Naive thymus-derived CD8-positive, alpha-beta T cell (primary cell): ENCODE measurements around the gene HDAC9. TPM values are rescaled to one million over a fixed set of nuclear protein-coding genes. Genes with fewer than 3 reads are reported as not detected.

Experiments used
- ATAC-seq, 2 donors: fragments of 150-1000 bp; cut with Tn5 transposase in 1 of 2; sonication (Bioruptor Pico), chemical (Tn5 transposase) in 1 of 2; 1 replicate in 1 of 2; 2 replicates in 1 of 2; pipeline ENCODE4 v1.10.0; 2021; ENCODE audit warnings: mild to moderate bottlenecking in 2 of 2, moderate library complexity in 2 of 2
- POLR2A ChIA-PET: fragments of 350-600 bp; sonication (Branson Sonifier 250); formaldehyde crosslinking; loops from one replicate; lab custom pipeline; 2021; ENCODE audit warnings: antibody characterized with exemption; lab: Charles Lee
- DNase-seq, 10 donors: peaks; one replicate each; pipeline versions ENCODE4 v3.0.0 to v3.0.0-alpha.2; 2020 to 2022
- H3K27ac Mint-ChIP-seq, 10 donors: one replicate each; pipeline ENCODE4 v1.8.0; 2020 to 2022; ENCODE audit warnings: mild to moderate bottlenecking in 10 of 10, mixed read lengths in 10 of 10, moderate library complexity in 4 of 10, inconsistent platforms in 1 of 10
- H3K27me3 Mint-ChIP-seq, 5 donors: one replicate each; pipeline ENCODE4 v1.8.0; 2021 to 2022; ENCODE audit warnings: mixed read lengths in 5 of 5
- H3K36me3 Mint-ChIP-seq, 3 donors: one replicate each; pipeline ENCODE4 v1.8.0; 2020 to 2022; ENCODE audit warnings: mixed read lengths in 3 of 3, mild to moderate bottlenecking in 2 of 3, inconsistent platforms in 1 of 3
- H3K4me1 Mint-ChIP-seq, 4 donors: one replicate each; pipeline ENCODE4 v1.8.0; 2021 to 2022; ENCODE audit warnings: mixed read lengths in 4 of 4
- H3K4me3 Mint-ChIP-seq, 10 donors: one replicate each; pipeline ENCODE4 v1.8.0; 2020 to 2022; ENCODE audit warnings: mild to moderate bottlenecking in 10 of 10, mixed read lengths in 10 of 10, moderate library complexity in 6 of 10, inconsistent platforms in 1 of 10
- H3K9me3 Mint-ChIP-seq, 9 donors: one replicate each; pipeline ENCODE4 v1.8.0; 2020 to 2022; ENCODE audit warnings: mixed read lengths in 9 of 9, mild to moderate bottlenecking in 3 of 9, inconsistent platforms in 1 of 9, moderate library complexity in 1 of 9
- polyA plus RNA-seq, 3 donors: library from polyadenylated mRNA; unstranded; fragments of 300-500 nt; fragmentation: Illumina TruSeq; gene quantifications; one replicate each; pipeline ENCODE4 v1.2.3, GENCODE V29; 2021
- total RNA-seq, 8 experiments: library from RNA in 2 of 8; stranded (reverse) in 2 of 8; gene quantifications; one replicate each; pipeline ENCODE4 v1.2.3 and lab custom pipeline; 2021 to 2026

HDAC9 gene
- total and polyA plus RNA-seq, 5 experiments from 2014 or later, result 0.03 to 3.1 (median 2.0) TPM

DNA sequence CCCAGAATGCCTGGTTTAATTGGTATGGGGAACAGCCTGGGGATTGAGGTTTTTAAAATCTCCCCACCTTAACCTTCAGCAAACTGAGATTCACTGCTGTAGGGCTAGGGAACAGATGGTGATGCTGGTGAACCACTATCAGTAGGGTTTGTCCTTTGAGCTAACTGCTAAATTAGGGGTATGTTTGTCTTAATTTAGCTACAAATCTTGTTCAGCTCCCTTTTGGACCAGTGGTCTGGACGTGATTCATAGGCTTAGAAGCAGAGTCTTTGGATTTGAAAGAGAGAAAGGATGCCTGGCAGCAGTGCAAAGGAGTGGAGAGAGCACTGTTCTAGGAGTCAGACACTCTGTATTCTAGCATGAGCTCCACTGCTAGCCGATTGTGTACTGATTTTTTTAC is 2.8 kb downstream of the HDAC9 start:
- Mint-ChIP-seq H3K27ac (no peak overlapping the region), H3K36me3 (no peaks in the 10 kb centered on the region), H3K4me1 (peaks cover 7 to 54% (median 7%) of the 10 kb centered on the region in 4 donors), H3K9me3 (no peaks in the 10 kb centered on the region), H3K4me3 (no peak overlapping the region), H3K27me3 (no peaks in the 10 kb centered on the region)
- POLR2A ChIA-PET, result no interaction called here
- ATAC-seq (no peak), DNase-seq (no peak)

DNA sequence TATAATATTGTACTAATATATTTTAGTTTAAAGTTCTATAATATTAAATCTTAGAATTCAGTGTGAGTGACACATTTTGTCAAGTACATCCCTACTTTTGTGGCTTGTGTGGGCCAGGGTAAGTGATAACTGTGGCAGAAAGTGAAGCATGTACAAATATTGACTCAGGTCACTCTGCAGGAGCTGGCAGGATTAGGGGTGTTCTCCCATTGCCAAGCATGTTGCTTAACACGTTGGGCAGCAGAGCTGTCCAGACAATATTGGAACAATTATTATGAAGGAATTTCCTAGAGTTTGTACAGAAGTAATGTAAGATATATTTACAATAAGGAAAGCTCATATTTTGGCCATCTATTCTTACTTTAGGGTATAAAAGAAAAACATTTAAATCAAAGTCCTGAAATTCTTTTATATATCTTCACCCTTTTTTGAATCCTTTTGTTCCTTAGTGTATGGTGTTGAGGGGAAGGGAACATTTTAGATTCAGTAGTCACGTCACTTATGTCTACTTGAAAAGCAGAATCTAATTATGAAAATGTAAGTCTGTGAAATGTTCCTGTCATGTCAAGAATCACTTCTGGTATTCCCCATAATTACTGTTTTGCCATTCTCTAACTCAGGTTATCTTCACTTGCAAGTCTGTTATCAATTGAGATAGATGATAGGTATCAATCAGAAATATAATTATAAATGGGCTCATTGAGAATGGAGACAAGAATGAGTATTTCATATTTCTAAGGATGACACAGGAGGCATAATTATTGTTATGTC is 4.0 kb downstream of the HDAC9 start:
- Mint-ChIP-seq H3K4me1 (peaks cover 7 to 59% (median 7%) of the 10 kb centered on the region in 4 donors), H3K9me3 (no peaks in the 10 kb centered on the region), H3K27me3 (no peaks in the 10 kb centered on the region), H3K27ac (no peak overlapping the region), H3K4me3 (no peak overlapping the region), H3K36me3 (no peaks in the 10 kb centered on the region)
- POLR2A ChIA-PET, result no interaction called here
- ATAC-seq (no peak), DNase-seq (no peak)

GRCh38 chr7:18503126-18503866 is 7.7 kb downstream of the HDAC9 start:
- no peak overlapping the region for H3K27ac Mint-ChIP-seq
- peaks cover 0 to 58% (median 0%) of the 10 kb centered on the region in 4 donors for H3K4me1 Mint-ChIP-seq
- no peaks in the 10 kb centered on the region for H3K36me3 Mint-ChIP-seq
- peaks cover 0 to 2% (median 0%) of the 10 kb centered on the region in 9 donors for H3K9me3 Mint-ChIP-seq
- no peak for ATAC-seq
- H3K4me3 Mint-ChIP-seq, result no peak overlapping the region
- no peak for DNase-seq
- POLR2A ChIA-PET, result no interaction called here
- no peaks in the 10 kb centered on the region for H3K27me3 Mint-ChIP-seq

- H3K27ac Mint-ChIP-seq, result no peak overlapping the region
- H3K9me3 Mint-ChIP-seq, result peaks cover 0 to 2% (median 0%) of the 10 kb centered on the region in 9 donors
- H3K4me3 Mint-ChIP-seq, result no peak overlapping the region
- H3K36me3 Mint-ChIP-seq, result no peaks in the 10 kb centered on the region
- peaks cover 0 to 61% (median 0%) of the 10 kb centered on the region in 4 donors for H3K4me1 Mint-ChIP-seq
- DNase-seq, result no peak
- ATAC-seq, result no peak
- no peaks in the 10 kb centered on the region for H3K27me3 Mint-ChIP-seq
- POLR2A ChIA-PET, result no interaction called here
These were observed 9.4 kb downstream of the HDAC9 start for GRCh38 chr7:18504965-18505364.

- Mint-ChIP-seq H3K9me3 (peaks cover 0 to 2% (median 0%) of the 10 kb centered on the region in 9 donors), H3K27me3 (no peaks in the 10 kb centered on the region), H3K4me3 (peak overlapping the region in 1 of 10 donors; percentile 61), H3K36me3 (no peaks in the 10 kb centered on the region), H3K27ac (peak overlapping the region in 2 of 10 donors; percentile 5 to 71), H3K4me1 (peaks cover 0 to 55% (median 0%) of the 10 kb centered on the region in 4 donors)
- DNase-seq (no peak), ATAC-seq (no peak)
- POLR2A ChIA-PET, result no interaction called here
These were observed 10.4 kb downstream of the HDAC9 start for GRCh38 chr7:18505870-18506460.

DNA sequence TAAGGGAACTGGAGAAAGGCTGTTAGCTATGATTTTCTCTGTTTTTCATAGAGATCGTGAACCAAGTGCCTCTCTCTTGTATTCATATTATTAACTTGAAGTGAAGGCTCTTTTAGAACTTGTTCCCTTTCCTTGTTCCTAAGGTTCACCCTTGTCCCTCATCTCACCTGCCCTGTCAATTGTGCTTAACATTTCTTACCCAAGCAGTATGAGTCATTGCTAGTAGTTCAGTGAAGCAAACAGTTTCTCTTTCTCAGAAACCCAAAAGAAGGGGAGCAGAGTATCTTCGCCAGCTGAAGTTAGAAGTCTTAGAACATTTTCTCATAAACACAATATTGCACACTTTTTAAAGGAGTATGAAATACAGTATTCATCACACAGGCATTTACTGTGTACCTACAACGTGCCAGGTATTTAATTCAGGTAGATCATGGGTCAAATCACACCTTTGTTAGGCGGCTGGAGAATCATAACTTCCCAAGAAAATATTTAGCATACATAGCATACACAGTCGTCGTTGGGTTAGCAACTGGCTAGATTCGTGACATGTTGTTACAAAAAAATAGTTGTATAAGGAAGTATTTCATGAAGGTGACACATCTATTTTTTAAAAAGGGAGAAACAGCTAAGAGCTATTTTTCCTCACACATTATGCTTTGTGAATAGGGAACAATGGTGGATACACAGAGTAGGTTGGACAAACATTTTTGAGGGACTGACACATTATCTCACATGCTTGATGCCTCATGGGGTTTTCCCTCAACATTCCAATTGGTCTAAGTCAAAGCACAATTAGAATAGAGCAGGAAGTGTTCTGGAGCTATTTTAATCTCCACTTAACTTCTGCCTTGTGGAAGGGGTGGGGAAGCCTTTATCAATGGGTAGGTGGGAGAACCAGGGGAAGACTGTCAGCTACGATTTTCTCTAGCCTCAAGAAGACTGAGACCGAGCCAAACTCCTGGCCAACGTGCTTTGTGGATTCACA is 13.2 kb downstream of the HDAC9 start:
- POLR2A ChIA-PET, result no interaction called here
- peak in 1 of 2 donors; percentile 39 for ATAC-seq
- no peaks in the 10 kb centered on the region for H3K27me3 Mint-ChIP-seq
- H3K27ac Mint-ChIP-seq, result peak overlapping the region in 2 of 10 donors; percentile 54 to 85
- H3K4me3 Mint-ChIP-seq, result peak overlapping the region in 2 of 10 donors; percentile 4 to 58
- no peak for DNase-seq
- peaks cover 0 to 46% (median 0%) of the 10 kb centered on the region in 4 donors for H3K4me1 Mint-ChIP-seq
- no peaks in the 10 kb centered on the region for H3K36me3 Mint-ChIP-seq
- peaks cover 0 to 2% (median 0%) of the 10 kb centered on the region in 9 donors for H3K9me3 Mint-ChIP-seq

- H3K27ac Mint-ChIP-seq, result peak overlapping the region in 1 of 10 donors; percentile 85
- H3K9me3 Mint-ChIP-seq, result peaks cover 0 to 2% (median 0%) of the 10 kb centered on the region in 9 donors
- POLR2A ChIA-PET, result no interaction called here
These were observed 13.9 kb downstream of the HDAC9 start for GRCh38 chr7:18509481-18509880.

DNA sequence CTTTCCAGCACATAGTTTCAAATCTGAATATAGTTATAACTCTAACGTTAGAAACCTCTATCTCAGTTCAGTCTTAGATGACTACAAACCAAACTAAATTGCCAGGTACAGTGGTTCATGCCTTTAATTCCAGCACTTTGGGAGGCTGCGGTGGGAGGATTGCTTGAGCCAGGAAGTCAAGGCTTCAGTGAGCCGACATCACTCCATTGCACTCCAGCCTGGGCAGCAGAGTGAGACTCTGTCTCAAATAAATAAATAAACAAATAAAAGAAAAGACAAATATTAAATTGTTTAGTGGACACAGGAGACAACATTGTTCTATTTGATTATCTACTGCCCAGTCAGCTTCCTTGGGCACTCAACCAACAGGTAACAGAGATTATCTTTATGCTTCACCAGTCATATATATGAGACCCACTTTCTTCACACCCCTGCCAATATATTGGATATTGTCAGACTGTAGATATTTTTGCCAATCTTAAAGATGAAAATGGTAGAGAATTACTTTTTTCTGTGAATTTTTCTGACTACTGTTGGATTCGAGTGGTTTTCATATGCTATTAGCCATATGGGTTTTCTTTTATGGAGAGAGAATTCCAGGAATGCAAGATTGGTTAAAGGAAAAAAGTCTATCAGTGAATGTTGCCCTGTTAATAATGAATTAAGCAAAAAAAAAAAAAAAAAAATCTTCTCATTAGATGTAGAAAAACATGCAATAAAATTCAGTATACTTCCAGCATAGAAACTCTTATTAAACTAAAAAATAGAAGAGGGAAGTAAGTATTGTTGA is 16.0 kb downstream of the HDAC9 start:
- no peak for DNase-seq
- ATAC-seq, result no peak
- Mint-ChIP-seq H3K36me3 (no peaks in the 10 kb centered on the region), H3K4me3 (no peak overlapping the region), H3K27me3 (no peaks in the 10 kb centered on the region), H3K4me1 (peaks cover 0 to 27% (median 0%) of the 10 kb centered on the region in 4 donors), H3K9me3 (peaks cover 0 to 2% (median 0%) of the 10 kb centered on the region in 9 donors), H3K27ac (no peak overlapping the region)
- POLR2A ChIA-PET, result no interaction called here

More at GRCh38 chr7:18509481-18509880, 13.9 kb downstream of the HDAC9 start:
- Mint-ChIP-seq H3K4me3 (peak overlapping the region in 1 of 10 donors; percentile 12), H3K4me1 (peaks cover 0 to 41% (median 0%) of the 10 kb centered on the region in 4 donors), H3K27me3 (no peaks in the 10 kb centered on the region), H3K36me3 (no peaks in the 10 kb centered on the region)
- ATAC-seq (no peak), DNase-seq (no peak)

GRCh38 chr7:18513343-18513742 is 17.8 kb downstream of the HDAC9 start:
- H3K4me3 Mint-ChIP-seq, result no peak overlapping the region
- POLR2A ChIA-PET, result no interaction called here

DNA sequence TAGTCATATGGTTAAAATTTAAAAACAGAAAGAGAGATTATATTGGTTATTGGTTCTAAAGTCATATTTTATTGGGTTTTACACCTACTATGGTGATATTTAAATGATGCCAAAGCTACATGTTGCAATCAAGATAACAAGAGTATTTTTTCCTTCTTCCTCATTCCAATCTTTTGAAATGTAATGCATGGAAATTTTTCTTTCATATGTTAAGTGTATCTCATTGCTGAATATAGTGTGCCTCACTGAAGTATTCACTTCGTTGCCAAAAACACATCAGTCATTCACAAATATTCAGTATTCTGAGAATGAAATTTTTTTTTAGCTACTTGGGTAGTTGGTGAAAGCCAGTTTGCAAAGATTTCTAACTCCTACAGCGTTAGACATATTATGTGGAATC is 19.5 kb downstream of the HDAC9 start:
- Mint-ChIP-seq H3K4me1 (peaks cover 0 to 7% (median 0%) of the 10 kb centered on the region in 4 donors), H3K9me3 (no peaks in the 10 kb centered on the region), H3K27me3 (no peaks in the 10 kb centered on the region), H3K27ac (no peak overlapping the region), H3K36me3 (no peaks in the 10 kb centered on the region), H3K4me3 (no peak overlapping the region)
- DNase-seq (no peak), ATAC-seq (no peak)
- POLR2A ChIA-PET, result no interaction called here

More at GRCh38 chr7:18513343-18513742, 17.8 kb downstream of the HDAC9 start:
- H3K9me3 Mint-ChIP-seq, result no peaks in the 10 kb centered on the region
- H3K36me3 Mint-ChIP-seq, result no peaks in the 10 kb centered on the region
- peaks cover 0 to 20% (median 0%) of the 10 kb centered on the region in 4 donors for H3K4me1 Mint-ChIP-seq
- H3K27ac Mint-ChIP-seq, result no peak overlapping the region
- DNase-seq (no peak), ATAC-seq (no peak)
- no peaks in the 10 kb centered on the region for H3K27me3 Mint-ChIP-seq

- ATAC-seq (no peak), DNase-seq (no peak)
- Mint-ChIP-seq H3K27me3 (no peaks in the 10 kb centered on the region), H3K4me3 (no peak overlapping the region), H3K27ac (no peak overlapping the region), H3K9me3 (no peaks in the 10 kb centered on the region), H3K4me1 (peaks cover 0 to 24% (median 0%) of the 10 kb centered on the region in 4 donors), H3K36me3 (no peaks in the 10 kb centered on the region)
- POLR2A ChIA-PET, result no interaction called here
These were observed 22.1 kb downstream of the HDAC9 start for GRCh38 chr7:18517646-18518045.
